ENCODE results near the gene ALDH18A1.

- TF ChIP-seq CTCF (IDR thresholded peaks at IDR 0.05): no peak
- TF ChIP-seq ATOH8 (CRISPR knock-in tag; IDR thresholded peaks at IDR 0.05; ENCODE audit: low read depth): no peak
- TF ChIP-seq REST (IDR thresholded peaks at IDR 0.05): no peak
- no peak for TF ChIP-seq ZFP36 (IDR thresholded peaks at IDR 0.05; ENCODE audit: borderline replicate concordance, partially characterized antibody)
- TF ChIP-seq PBX3 (IDR thresholded peaks at IDR 0.05): no peak
- TF ChIP-seq EP300 (IDR thresholded peaks at IDR 0.05): no peak
- TF ChIP-seq CHD4 (IDR thresholded peaks at IDR 0.05; ENCODE audit: borderline replicate concordance): no peak
Measured at GRCh38 chr10:95574649-95575365, 81.7 kb downstream of the ALDH18A1 start.
